PC-3 (cell line): ENCODE data around the gene CYB5R2. TPM values are rescaled to one million over a fixed set of nuclear protein-coding genes. Genes with fewer than 3 reads are reported as not detected.

Experiments
- ATAC-seq: fragments of 200-7000 bp; cut with Tn5 transposase; 2 replicates; pipeline ENCODE4 v1.9.1; 2020; ENCODE audit warnings: mild to moderate bottlenecking, moderate library complexity
- BruUV-seq: library from RNA; stranded (reverse); fragments of 400-500 nt; replicated peaks from 2 replicates; lab custom pipeline; 2021; lab: Mats Ljungman, UMichigan
- CTCF ChIA-PET: fragments of 300-600 bp; sonication (Branson Sonifier 250); formaldehyde crosslinking; loops from one replicate; lab custom pipeline; 2022; ENCODE audit warnings: antibody characterized with exemption; lab: Charles Lee
- POLR2A ChIA-PET: fragments of 300-600 bp; sonication (Branson Sonifier 250); formaldehyde crosslinking; loops from one replicate; lab custom pipeline; 2022; ENCODE audit warnings: antibody characterized with exemption; ENCODE audit not compliant: unreplicated experiment; lab: Charles Lee
- DNase-seq: peaks from one replicate; pipeline ENCODE4 v3.0.0-alpha.2; 2015
- H2AFZ ChIP-seq: fragments of 300-600 bp; sonication (generic); 2 replicates; pipeline ENCODE4 v1.6.0; 2016; ENCODE audit warnings: antibody characterized with exemption, low read length
- H3F3A ChIP-seq: fragments of 300-600 bp; sonication (generic); one replicate; pipeline ENCODE4 v1.6.0; 2017; ENCODE audit warnings: antibody characterized with exemption, low read length, control low read depth, mild to moderate bottlenecking; ENCODE audit not compliant: unreplicated experiment
- H3K27ac ChIP-seq: fragments of 300-600 bp; sonication (generic); 2 replicates; pipeline ENCODE4 v1.5.1; 2016; ENCODE audit warnings: mild to moderate bottlenecking, low read length
- H3K27me3 ChIP-seq: fragments of 300-600 bp; sonication (generic); 2 replicates; pipeline ENCODE4 v1.6.1; 2016; ENCODE audit warnings: low read length, mixed read lengths
- H3K36me3 ChIP-seq: fragments of 300-600 bp; sonication (generic); 2 replicates; pipeline ENCODE4 v1.6.1; 2016; ENCODE audit warnings: low read depth, mixed run types, low read length, mixed read lengths
- H3K4me1 ChIP-seq: fragments of 300-600 bp; sonication (generic); 2 replicates; pipeline ENCODE4 v1.5.1; 2016; ENCODE audit warnings: low read length; ENCODE audit not compliant: insufficient read depth
- H3K4me2 ChIP-seq: fragments of 300-600 bp; sonication (generic); 2 replicates; pipeline ENCODE4 v1.6.0; 2016; ENCODE audit warnings: low read length
- H3K4me3 ChIP-seq: fragments of 300-600 bp; sonication (generic); 2 replicates; pipeline ENCODE4 v1.5.1; 2016; ENCODE audit warnings: mild to moderate bottlenecking, low read length, mixed read lengths
- H3K79me2 ChIP-seq: fragments of 300-600 bp; sonication (generic); 2 replicates; pipeline ENCODE4 v1.6.1; 2017; ENCODE audit warnings: low read length, mixed read lengths
- H3K9ac ChIP-seq: fragments of 300-600 bp; sonication (generic); 2 replicates; pipeline ENCODE4 v1.6.0; 2016; ENCODE audit warnings: mild to moderate bottlenecking, low read length
- H3K9me2 ChIP-seq: fragments of 300-600 bp; sonication (generic); replicated peaks from 2 replicates; pipeline ENCODE4 v1.6.1; 2016; ENCODE audit warnings: mixed run types, low read length, mixed read lengths
- H3K9me3 ChIP-seq: fragments of 300-600 bp; sonication (generic); 2 replicates; pipeline ENCODE4 v1.6.1; 2016; ENCODE audit warnings: low read length, mixed read lengths
- H4K20me1 ChIP-seq: fragments of 300-600 bp; sonication (generic); 2 replicates; pipeline ENCODE4 v1.6.1; 2016; ENCODE audit warnings: low read length, mixed read lengths
- EZH2 ChIP-seq: fragments of 300-600 bp; sonication (generic); IDR thresholded peaks from one replicate; pipeline ENCODE4 v1.6.1; 2017; ENCODE audit warnings: antibody characterized with exemption, mild to moderate bottlenecking, low read length; ENCODE audit not compliant: unreplicated experiment
- EZH2phosphoT487 ChIP-seq: fragments of 300-600 bp; sonication (generic); IDR thresholded peaks from 2 replicates; pipeline ENCODE4 v1.6.1; 2018; ENCODE audit warnings: mild to moderate bottlenecking, antibody characterized with exemption, low read length, borderline replicate concordance
- intact Hi-C: fragments of 100-400 bp; cut with micrococcal nuclease; formaldehyde crosslinking; loops from 2 replicates; pipeline ENCODE4 v1.9.0; 2023
- total RNA-seq: library from RNA; depleted of rRNA; stranded (reverse); fragments of >200 nt; gene quantifications from 2 replicates; pipeline ENCODE4 v1.2.3, GENCODE V29; 2014
- TF ChIP-seq, protein P1 (sequence below): fragments of 300-600 bp; sonication (generic); conservative IDR thresholded peaks from 2 replicates; pipeline ENCODE4 v1.5.1; 2017; ENCODE audit warnings: antibody characterized with exemption, low read depth, mild to moderate bottlenecking, low read length

Gene CYB5R2
- total RNA-seq, 1 experiment from 2014 or later = 5.4 TPM

DNA sequence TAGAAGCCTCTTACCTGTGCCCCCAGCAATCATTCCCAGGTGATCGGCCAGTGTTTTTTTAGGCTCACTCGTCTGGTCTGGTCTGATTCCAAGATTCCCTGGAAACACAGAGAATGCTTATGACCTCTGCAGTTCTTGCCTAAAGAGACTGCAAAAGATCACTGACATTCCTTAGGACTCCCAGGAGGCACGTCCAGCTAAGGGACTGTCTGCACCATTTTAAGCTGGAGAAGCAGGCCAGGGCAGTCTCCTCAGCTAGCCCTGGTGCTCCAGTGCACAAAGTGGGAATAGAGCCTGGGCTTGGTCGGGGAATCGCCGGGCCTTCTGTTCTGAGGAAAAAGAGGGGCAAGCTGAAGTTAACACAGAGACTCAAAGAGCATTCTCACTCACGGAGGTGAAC, 4.8 kb downstream of the CYB5R2 start:
- Histone ChIP-seq H3K4me1 (peaks cover 10% of the 10 kb centered on the region), H3K9me2 (no peaks in the 10 kb centered on the region), H3K79me2 (no peaks in the 10 kb centered on the region), H3K9me3 (no peaks in the 10 kb centered on the region), H3K4me3 (no peak overlapping the region), H3K27me3 (no peaks in the 10 kb centered on the region), H4K20me1 (no peaks in the 10 kb centered on the region), H3F3A (no peaks in the 10 kb centered on the region), H3K27ac (peak overlapping the region; percentile 55), H3K9ac (no peak overlapping the region), H3K4me2 (no peak overlapping the region), H3K36me3 (no peaks in the 10 kb centered on the region), H2AFZ (no peak overlapping the region)
- ATAC-seq (no peak), DNase-seq (no peak)
- intact Hi-C loops = no loop called here
- no peak for TF ChIP-seq EZH2phosphoT487
- TF ChIP-seq, protein P1, sequence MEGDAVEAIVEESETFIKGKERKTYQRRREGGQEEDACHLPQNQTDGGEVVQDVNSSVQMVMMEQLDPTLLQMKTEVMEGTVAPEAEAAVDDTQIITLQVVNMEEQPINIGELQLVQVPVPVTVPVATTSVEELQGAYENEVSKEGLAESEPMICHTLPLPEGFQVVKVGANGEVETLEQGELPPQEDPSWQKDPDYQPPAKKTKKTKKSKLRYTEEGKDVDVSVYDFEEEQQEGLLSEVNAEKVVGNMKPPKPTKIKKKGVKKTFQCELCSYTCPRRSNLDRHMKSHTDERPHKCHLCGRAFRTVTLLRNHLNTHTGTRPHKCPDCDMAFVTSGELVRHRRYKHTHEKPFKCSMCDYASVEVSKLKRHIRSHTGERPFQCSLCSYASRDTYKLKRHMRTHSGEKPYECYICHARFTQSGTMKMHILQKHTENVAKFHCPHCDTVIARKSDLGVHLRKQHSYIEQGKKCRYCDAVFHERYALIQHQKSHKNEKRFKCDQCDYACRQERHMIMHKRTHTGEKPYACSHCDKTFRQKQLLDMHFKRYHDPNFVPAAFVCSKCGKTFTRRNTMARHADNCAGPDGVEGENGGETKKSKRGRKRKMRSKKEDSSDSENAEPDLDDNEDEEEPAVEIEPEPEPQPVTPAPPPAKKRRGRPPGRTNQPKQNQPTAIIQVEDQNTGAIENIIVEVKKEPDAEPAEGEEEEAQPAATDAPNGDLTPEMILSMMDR = no peak
- CTCF ChIA-PET = no interaction called here
- BruUV-seq = no TSS peak
- POLR2A ChIA-PET = no interaction called here

DNA sequence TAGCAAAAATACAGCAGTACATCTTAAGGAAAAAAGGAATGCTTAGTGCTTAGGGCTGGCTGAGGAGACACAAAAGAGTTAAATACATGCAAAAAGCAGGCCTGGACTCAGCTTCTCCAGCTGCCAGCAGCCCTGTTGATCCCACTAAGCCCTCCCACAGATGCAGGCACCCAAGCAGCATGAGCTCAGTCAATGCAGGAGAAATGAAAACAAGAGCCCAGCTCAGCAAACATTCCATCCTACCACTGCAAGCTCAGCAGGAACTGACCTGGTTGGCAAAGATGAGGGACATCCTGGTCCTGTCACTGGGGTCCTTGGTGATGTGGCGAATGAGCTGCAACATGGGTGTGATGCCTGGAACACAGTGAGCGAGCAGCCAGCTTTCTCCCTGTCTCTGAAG, 5.8 kb downstream of the CYB5R2 start:
- Histone ChIP-seq H3K4me3 (no peak overlapping the region), H3K4me2 (no peak overlapping the region), H3K27ac (no peak overlapping the region), H3K9me3 (no peaks in the 10 kb centered on the region), H2AFZ (no peak overlapping the region), H4K20me1 (no peaks in the 10 kb centered on the region), H3K9ac (no peak overlapping the region), H3K79me2 (no peaks in the 10 kb centered on the region), H3K4me1 (peaks cover 10% of the 10 kb centered on the region), H3F3A (no peaks in the 10 kb centered on the region), H3K27me3 (no peaks in the 10 kb centered on the region), H3K36me3 (no peaks in the 10 kb centered on the region), H3K9me2 (no peaks in the 10 kb centered on the region)
- intact Hi-C loops = no loop called here
- POLR2A ChIA-PET = no interaction called here
- BruUV-seq = no TSS peak
- CTCF ChIA-PET = no interaction called here
- no peak for ATAC-seq
- TF ChIP-seq, protein P1 = no peak
- TF ChIP-seq EZH2phosphoT487 (no peak), EZH2 (no peak)
- DNase-seq = no peak

DNA sequence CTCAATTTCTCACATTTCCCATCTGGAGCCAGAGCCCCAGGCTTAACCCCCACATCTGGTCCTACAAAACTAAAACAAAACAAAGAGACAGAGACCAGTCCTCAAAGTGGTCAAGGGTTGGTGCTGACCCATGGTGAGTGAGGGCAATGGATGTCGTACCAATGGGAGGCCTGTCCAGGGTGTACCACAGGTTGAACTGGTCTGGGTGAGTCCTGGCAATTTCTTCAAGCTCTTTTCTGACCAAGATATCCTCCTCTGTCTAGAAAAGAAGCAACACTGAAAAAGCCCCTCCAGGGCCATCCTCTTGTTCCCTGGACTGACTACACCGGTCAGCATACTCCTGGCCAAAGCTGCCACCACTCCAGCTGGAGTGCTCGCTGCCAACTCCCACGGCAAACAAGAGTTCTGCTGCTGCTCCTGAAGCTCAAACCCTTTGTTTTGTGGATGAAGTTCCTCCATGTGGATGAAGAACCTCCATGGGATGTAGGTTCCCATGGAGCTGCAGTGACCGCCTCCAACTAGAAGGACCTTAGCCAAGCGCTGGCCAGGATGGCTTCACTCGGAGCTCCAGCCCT, 6.9 kb downstream of the CYB5R2 start:
- no peak overlapping the region for H3K27ac ChIP-seq
- CTCF ChIA-PET = interaction anchor here (0.6 kb wide), 1 partner anchor 18 kb away, joined by 3 read pairs; no protein-coding TSS in a partner anchor
- no peak overlapping the region for H3K4me2 ChIP-seq
- ATAC-seq = no peak
- H3K9me3 ChIP-seq = no peaks in the 10 kb centered on the region
- no peaks in the 10 kb centered on the region for H4K20me1 ChIP-seq
- no peaks in the 10 kb centered on the region for H3K9me2 ChIP-seq
- H3K4me3 ChIP-seq = no peak overlapping the region
- POLR2A ChIA-PET = no interaction called here
- H3K27me3 ChIP-seq = no peaks in the 10 kb centered on the region
- no peak for DNase-seq
- no peaks in the 10 kb centered on the region for H3F3A ChIP-seq
- H3K9ac ChIP-seq = no peak overlapping the region
- peaks cover 4% of the 10 kb centered on the region for H3K4me1 ChIP-seq
- H3K79me2 ChIP-seq = no peaks in the 10 kb centered on the region
- BruUV-seq = no TSS peak
- intact Hi-C loops = no loop called here
- TF ChIP-seq, protein P1 = no peak
- no peak for TF ChIP-seq EZH2phosphoT487
- no peak for TF ChIP-seq EZH2
- H2AFZ ChIP-seq = no peak overlapping the region
- no peaks in the 10 kb centered on the region for H3K36me3 ChIP-seq
